ENCODE data around the gene NFIL3.

GRCh38 chr9:91423785-91424402, at the start of gene NFIL3:
- TF ChIP-seq NFIC (IDR thresholded peaks at IDR 0.05) = no peak
- TF ChIP-seq RAD21 (IDR thresholded peaks at IDR 0.05; ENCODE audit: low read depth) = no peak
- TF ChIP-seq ZBTB7A (IDR thresholded peaks at IDR 0.05; ENCODE audit: low read depth) = no peak
- no peak for TF ChIP-seq EP300 (IDR thresholded peaks at IDR 0.05; ENCODE audit: borderline replicate concordance)
- TF ChIP-seq TAF1 (IDR thresholded peaks at IDR 0.05; ENCODE audit: low read depth) = peak; percentile 59; the same call in 1 of the 2 replicates
- no peak for TF ChIP-seq CREB1 (IDR thresholded peaks at IDR 0.05; ENCODE audit: low read depth)
- TF ChIP-seq YY1 (IDR thresholded peaks at IDR 0.05; ENCODE audit: low read depth) = no peak
- no peak for TF ChIP-seq REST (IDR thresholded peaks at IDR 0.05; ENCODE audit: low read depth)
- TF ChIP-seq TEAD4 (IDR thresholded peaks at IDR 0.05) = no peak
- TF ChIP-seq TCF12 (IDR thresholded peaks at IDR 0.05; ENCODE audit: low read depth) = no peak
- TF ChIP-seq MAX (IDR thresholded peaks at IDR 0.05) = no peak

Measured in Ishikawa (cell line).